K562 (cell line): ENCODE results near the gene ZNF837. TPM values are rescaled to one million over a fixed set of nuclear protein-coding genes. Genes with fewer than 3 reads are reported as not detected.

Experiments used
- ADNP ChIP-seq: fragments of 200-800 bp; sonication (Bioruptor generic); IDR thresholded peaks from 2 replicates; pipeline ENCODE4 v1.6.1; 2016; ENCODE audit warnings: missing genetic modification characterization, missing compliant biosample characterization
- COPS2 ChIP-seq: fragments of 450-650 bp; conservative IDR thresholded peaks from 2 replicates; pipeline ENCODE4 v1.6.1; 2016; ENCODE audit warnings: mild to moderate bottlenecking, moderate library complexity
- E2F5 ChIP-seq: sonication (generic); formaldehyde crosslinking; IDR thresholded peaks from 2 replicates; pipeline ENCODE4 v1.8.0; 2022; ENCODE audit warnings: mild to moderate bottlenecking, missing genetic modification reagents
- FOXK2 ChIP-seq, 2 experiments: fragments of 450-650 bp; IDR thresholded peaks in 1 of 2; conservative IDR thresholded peaks in 1 of 2; 2 replicates each; pipeline ENCODE4 v1.6.1; 2016; ENCODE audit warnings: low read depth in 2 of 2, mild to moderate bottlenecking in 1 of 2
- HCFC1 ChIP-seq: IDR thresholded peaks from 2 replicates; pipeline ENCODE4 v1.6.1; 2012; ENCODE audit warnings: low read depth, low read length, improper control_type of control experiment
- HOXB6 ChIP-seq: fragments of 250-450 bp; sonication (Bioruptor Pico); IDR thresholded peaks from 2 replicates; pipeline ENCODE4 v1.5.1; 2022; ENCODE audit warnings: mild to moderate bottlenecking, borderline replicate concordance
- KLF1 ChIP-seq: fragments of 450-650 bp; IDR thresholded peaks from 2 replicates; pipeline ENCODE4 v1.6.1; 2016; ENCODE audit warnings: missing genetic modification characterization, missing compliant biosample characterization
- KLF10 ChIP-seq: fragments of 250-450 bp; sonication (Bioruptor Pico); IDR thresholded peaks from 2 replicates; pipeline ENCODE4 v1.6.1; 2021; ENCODE audit warnings: matching md5 sums
- MEIS2 ChIP-seq: fragments of 450-650 bp; IDR thresholded peaks from 2 replicates; pipeline ENCODE4 v1.6.1; 2014; ENCODE audit warnings: mild to moderate bottlenecking; ENCODE audit not compliant: partially characterized antibody
- NELFE ChIP-seq: IDR thresholded peaks from 2 replicates; pipeline ENCODE4 v1.6.1; 2011; ENCODE audit warnings: mild to moderate bottlenecking; ENCODE audit not compliant: insufficient read depth, insufficient read length
- RBBP5 ChIP-seq: fragments of 200-600 bp; sonication (generic); IDR thresholded peaks from 2 replicates; pipeline ENCODE4 v1.6.1; 2012; ENCODE audit warnings: borderline replicate concordance, mild to moderate bottlenecking, low read length, control low read depth, inconsistent platforms; ENCODE audit not compliant: insufficient read depth, poor library complexity, severe bottlenecking
- ZBTB1 ChIP-seq: sonication (generic); formaldehyde crosslinking; IDR thresholded peaks from 2 replicates; pipeline ENCODE4 v1.8.1; 2023; ENCODE audit warnings: missing genetic modification reagents, low read depth, mild to moderate bottlenecking, borderline replicate concordance
- ZBTB40 ChIP-seq, 2 experiments: fragments of 450-650 bp in 1 of 2; sonication (generic) in 1 of 2; formaldehyde crosslinking in 1 of 2; IDR thresholded peaks; 2 replicates each; pipeline versions ENCODE4 v1.7.1 to v1.9.0; 2016 to 2022; ENCODE audit warnings: inconsistent platforms in 1 of 2, mild to moderate bottlenecking in 1 of 2, missing genetic modification reagents in 1 of 2
- ZBTB8A ChIP-seq: fragments of 450-650 bp; IDR thresholded peaks from 2 replicates; pipeline ENCODE4 v1.6.1; 2018; ENCODE audit warnings: mild to moderate bottlenecking, moderate library complexity; ENCODE audit not compliant: partially characterized antibody
- ZNF174 ChIP-seq: fragments of 250-450 bp; sonication (Bioruptor Pico); IDR thresholded peaks from 2 replicates; pipeline ENCODE4 v1.4.0; 2020; ENCODE audit warnings: mild to moderate bottlenecking
- ZNF764 ChIP-seq: fragments of 250-450 bp; sonication (Bioruptor Pico); IDR thresholded peaks from 2 replicates; pipeline ENCODE4 v1.4.0; 2020; ENCODE audit warnings: low read depth, mild to moderate bottlenecking, moderate library complexity
- ZNF785 ChIP-seq: fragments of 250-450 bp; sonication (Bioruptor Pico); IDR thresholded peaks from 2 replicates; pipeline ENCODE4 v1.4.0; 2020; ENCODE audit warnings: mild to moderate bottlenecking
- polyA plus RNA-seq, 8 experiments: library from polyadenylated mRNA; depleted of rRNA in 4 of 8; stranded (reverse) in 5 of 8; unstranded in 3 of 8; fragments of >200 nt; fragmentation: Nextera tagmentation in 2 of 8; fragmentation: Illumina TruSeq in 1 of 8; extraction: Ambion mirVana in 2 of 8; extraction: Trizol in 1 of 8; gene quantifications; 2 replicates each; pipeline versions ENCODE4 v1.2.1 to v1.2.3, GENCODE V29; 2011 to 2014; ENCODE audit warnings: inconsistent platforms in 1 of 8, missing spikeins in 1 of 8
- total RNA-seq, 7 experiments: library from RNA; depleted of rRNA in 6 of 7; stranded (reverse); fragments of >200 nt in 6 of 7; fragmentation: Illumina TruSeq in 2 of 7; extraction: Trizol in 2 of 7; gene quantifications; 2 replicates each; pipeline versions ENCODE4 v1.2.1 to v1.2.3, GENCODE V29; 2011 to 2021; ENCODE audit warnings: low replicate concordance in 1 of 7

The ZNF837 gene
- total and polyA plus RNA-seq, 9 of the 15 experiments (the other 6 are each of a cell fraction or from before 2014, with no cell fraction given): 0.11 to 2.1 (median 0.57) TPM; not detected in 4

- TF ChIP-seq RBBP5: peak; percentile 96
- peak; percentile 99 for TF ChIP-seq ZBTB40 (IDR thresholded peaks at IDR 0.05)
- TF ChIP-seq ZBTB40 (CRISPR knock-in tag; IDR thresholded peaks at IDR 0.05): no peak
- TF ChIP-seq E2F5 (CRISPR knock-in tag): 0 out of 2 replicates have a peak, but pooled peaks have one; percentile 66
- no peak for TF ChIP-seq ZBTB8A
- TF ChIP-seq ADNP (tag): no peak
- TF ChIP-seq KLF1: peak; percentile 90
- TF ChIP-seq FOXK2 (conservative IDR thresholded peaks at IDR 0.05 in 1 of 2, IDR thresholded peaks at IDR 0.05 in 1 of 2; ENCODE audit: low read depth in 2 of 2): peak in 1 of 2 experiments; percentile 7; a peak in 1 of 4 replicates
- TF ChIP-seq HOXB6 (CRISPR knock-in tag): no peak
- TF ChIP-seq ZNF785 (CRISPR knock-in tag): no peak
- TF ChIP-seq NELFE: no peak
- no peak for TF ChIP-seq ZNF764 (CRISPR knock-in tag)
- no peak for TF ChIP-seq KLF10 (CRISPR knock-in tag)
- no peak for TF ChIP-seq COPS2
- TF ChIP-seq ZNF174: no peak
- peak; percentile 75; the same call in 1 of the 2 replicates for TF ChIP-seq ZBTB1
- TF ChIP-seq HCFC1: peak; percentile 80
- TF ChIP-seq MEIS2: peak; percentile 94
These were observed at the start of gene ZNF837 (continued) for GRCh38 chr19:58380662-58381459.
